HG02973 (cell line): ENCODE measurements around the gene GFM2.
"Not testable (repeated sequence)": the region's sequence is repeated elsewhere in the genome, so short reads cannot be mapped to it uniquely, and the experiment has no call there.

ENCODE experiments used
- ATAC-seq: cut with Tn5 transposase; IDR thresholded peaks from one replicate; pipeline ENCODE4 v1.9.1; 2021; ENCODE audit warnings: moderate library complexity; ENCODE audit not compliant: unreplicated experiment

GFM2 gene, protein sequence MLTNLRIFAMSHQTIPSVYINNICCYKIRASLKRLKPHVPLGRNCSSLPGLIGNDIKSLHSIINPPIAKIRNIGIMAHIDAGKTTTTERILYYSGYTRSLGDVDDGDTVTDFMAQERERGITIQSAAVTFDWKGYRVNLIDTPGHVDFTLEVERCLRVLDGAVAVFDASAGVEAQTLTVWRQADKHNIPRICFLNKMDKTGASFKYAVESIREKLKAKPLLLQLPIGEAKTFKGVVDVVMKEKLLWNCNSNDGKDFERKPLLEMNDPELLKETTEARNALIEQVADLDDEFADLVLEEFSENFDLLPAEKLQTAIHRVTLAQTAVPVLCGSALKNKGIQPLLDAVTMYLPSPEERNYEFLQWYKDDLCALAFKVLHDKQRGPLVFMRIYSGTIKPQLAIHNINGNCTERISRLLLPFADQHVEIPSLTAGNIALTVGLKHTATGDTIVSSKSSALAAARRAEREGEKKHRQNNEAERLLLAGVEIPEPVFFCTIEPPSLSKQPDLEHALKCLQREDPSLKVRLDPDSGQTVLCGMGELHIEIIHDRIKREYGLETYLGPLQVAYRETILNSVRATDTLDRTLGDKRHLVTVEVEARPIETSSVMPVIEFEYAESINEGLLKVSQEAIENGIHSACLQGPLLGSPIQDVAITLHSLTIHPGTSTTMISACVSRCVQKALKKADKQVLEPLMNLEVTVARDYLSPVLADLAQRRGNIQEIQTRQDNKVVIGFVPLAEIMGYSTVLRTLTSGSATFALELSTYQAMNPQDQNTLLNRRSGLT

DNA sequence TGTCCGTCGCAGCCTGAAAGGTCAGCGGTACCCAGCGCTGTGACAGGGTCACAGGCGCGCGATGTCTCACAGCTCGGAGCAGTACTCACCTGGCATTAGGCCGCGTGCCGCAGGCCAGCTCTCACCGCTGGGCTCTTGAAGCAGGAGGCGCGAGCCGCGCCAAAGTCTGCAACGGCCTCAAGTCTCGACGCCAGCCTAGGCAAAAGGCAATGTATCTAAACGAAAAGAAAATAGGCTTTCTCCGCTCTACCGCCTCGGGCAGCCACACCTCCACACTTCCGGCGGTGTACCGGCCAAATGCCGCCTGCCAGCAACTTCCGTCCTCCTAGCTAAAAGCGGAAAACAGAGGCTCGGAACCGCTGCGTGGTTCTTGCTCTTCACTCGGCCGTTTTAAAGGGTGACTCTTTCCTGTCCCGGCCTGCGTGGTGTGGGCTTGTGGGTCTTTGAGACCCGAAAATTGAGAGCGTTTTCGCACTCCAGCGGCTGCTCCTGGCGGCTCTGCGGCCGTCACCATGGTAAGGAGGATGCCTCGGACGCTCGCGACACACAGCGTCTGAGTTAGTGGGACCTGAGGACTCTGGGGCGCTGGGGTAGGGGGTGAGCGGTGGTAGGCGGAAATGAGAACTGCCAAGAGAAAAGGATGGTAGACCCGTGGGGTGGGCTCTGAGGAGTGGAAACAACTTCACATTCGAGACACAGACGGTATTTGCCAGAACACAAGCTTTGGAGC, at the start of gene GFM2, which contains the start of gene NSA2:
TSS of gene GFM2 (minus strand) at position 269 of the 730 bp plus-strand sequence. CDS start 3,375 bp downstream, outside the sequence.
TSS of gene NSA2 (plus strand) at position 401 of the 730 bp plus-strand sequence. CDS start at position 513, 112 bp downstream.
- peak; percentile 74 for ATAC-seq

DNA sequence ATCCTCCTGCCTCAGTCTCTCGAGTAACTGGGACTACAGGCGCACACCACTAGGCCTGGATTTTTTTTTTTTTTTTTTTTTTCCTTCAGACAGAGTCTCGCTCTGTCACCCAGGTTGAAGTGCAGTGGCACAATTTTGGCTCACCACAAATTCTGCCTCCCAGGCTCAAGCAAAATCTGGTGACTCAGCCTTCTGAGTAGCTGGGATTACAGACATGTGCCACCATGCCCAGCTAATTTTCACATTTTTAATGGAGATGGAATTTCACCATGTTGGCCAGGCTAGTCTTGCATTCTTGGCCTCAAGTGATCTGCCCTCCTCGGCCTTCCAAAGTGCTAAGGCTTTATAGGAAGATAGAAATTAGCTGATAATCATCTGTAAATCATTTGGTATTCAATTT, 44.0 kb upstream of the GFM2 start:
- ATAC-seq, result no peak

DNA sequence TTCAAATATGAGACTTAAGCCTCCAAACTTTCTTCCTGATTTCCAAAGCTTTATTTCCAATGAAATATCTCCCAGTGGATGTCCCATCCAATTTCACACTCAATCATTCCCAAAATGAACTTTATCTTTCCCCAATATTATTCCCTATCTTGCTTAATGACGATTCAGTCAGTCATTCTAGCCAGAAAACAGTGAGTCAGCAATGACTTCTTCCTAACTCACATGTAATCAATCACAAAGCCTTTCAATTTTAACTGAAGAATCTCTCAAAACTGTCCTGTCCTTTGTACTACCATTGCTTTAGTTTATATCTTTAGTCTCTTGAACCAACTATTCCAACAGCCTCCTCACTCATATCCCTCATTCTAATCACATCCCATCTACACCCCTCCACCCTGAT, 35.0 kb upstream of the GFM2 start:
- ATAC-seq, result no peak

DNA sequence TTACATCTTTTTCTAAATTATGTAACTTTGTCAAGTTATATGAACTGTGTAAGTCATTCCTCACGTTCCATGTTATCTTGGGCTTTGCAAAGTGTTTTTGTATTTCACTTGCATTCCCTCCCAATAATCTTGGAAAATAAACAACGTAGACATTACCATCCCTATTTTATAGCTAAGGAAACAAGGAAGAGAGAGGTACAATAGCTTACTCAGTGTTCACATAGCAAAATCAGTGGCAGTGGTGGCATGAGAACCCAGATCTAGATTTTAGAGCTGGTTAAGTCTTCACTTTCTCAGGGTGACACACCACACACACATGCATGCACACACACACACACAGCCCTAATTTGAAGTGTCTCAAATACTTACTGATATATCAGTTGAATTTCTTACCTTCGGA, 34.3 kb upstream of the GFM2 start:
- no peak for ATAC-seq

DNA sequence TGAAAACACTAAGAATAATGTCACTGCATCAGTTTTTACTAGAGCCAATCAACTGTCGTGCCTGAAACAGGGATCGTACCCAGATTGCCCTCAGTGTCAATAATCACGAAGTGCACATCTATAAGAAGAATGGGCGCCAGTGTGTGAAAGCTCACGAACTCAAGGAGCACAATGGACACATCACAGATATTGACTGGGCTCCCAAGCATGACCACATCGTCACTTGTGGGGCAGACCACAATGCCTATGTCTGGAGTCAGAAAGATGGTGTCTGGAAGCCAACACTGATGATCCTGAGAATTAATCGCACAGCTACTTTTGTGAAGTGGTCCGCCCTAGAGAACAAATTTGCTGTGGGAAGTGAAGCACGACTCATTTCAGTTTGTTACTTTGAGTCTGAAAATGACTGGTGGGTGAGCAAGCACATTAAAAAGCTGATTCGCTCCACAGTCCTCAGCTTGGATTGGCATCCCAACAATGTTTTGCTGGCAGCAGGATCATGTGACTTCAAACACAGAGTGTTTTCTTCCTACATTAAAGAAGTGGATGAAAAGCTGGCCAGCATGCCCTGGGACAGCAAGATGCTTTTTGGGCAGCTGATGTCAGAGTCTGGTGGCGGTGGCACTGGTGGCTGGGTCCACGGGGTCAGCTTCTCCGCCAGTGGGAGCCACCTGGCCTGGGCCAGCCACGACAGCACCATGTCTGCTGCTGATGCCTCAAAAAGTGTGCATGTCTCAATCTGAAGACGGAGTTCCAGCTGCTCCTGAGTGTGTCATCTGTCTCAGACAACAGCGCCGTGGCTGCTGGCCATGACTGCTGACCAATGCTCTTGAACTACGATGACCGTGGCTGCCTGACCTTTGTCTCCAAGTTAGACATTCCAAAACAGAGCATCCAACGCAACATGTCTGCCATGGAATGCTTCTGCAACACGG, 32.3 kb upstream of the GFM2 start:
- ATAC-seq, result no peak

- ATAC-seq, result not testable (repeated sequence)
Measured at GRCh38 chr5:74791669-74792068, 24.8 kb upstream of the GFM2 start.

GRCh38 chr5:74787424-74787823, 20.5 kb upstream of the GFM2 start:
- ATAC-seq, result no peak

DNA sequence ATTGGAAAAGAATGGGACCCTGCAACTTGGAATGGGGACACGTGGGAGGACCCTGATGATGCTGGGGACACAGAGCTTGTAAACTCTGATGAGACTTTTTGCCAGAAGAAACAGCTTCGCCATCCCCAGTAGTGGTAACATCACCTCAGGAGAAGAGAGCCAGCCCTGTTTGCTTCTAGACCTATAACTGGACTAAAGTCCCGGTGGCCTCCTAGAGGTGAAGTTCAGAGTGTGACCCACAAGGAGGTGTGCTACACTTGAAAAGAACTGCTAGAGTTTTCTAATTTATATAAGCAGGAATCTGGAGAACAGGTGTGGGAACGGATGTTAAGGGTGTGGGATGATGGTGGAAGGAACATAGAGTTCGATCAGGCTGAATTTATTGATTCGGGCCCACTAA, 19.9 kb upstream of the GFM2 start:
- ATAC-seq, result no peak

- ATAC-seq, result no peak
Measured at GRCh38 chr5:74778609-74779008, 11.7 kb upstream of the GFM2 start.

GRCh38 chr5:74772359-74772758, 5.4 kb upstream of the GFM2 start:
- ATAC-seq, result no peak

DNA sequence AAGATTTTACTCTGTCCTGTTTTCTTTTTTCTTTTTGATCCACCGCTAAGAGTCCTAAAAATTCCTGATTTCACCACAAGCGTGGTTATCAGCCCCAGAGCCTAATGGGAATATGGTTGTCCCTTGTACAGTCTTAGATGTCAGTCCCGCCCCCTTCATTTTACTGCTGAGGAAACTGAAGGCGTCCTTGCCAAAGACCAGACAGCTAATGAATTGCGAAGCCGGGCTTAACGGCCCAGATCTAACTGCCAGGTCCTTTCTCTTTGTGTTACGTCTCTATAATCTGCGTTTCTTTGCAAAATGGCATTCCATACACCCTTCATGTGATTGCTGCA, 629 bp upstream of the GFM2 start:
- ATAC-seq, result no peak

- ATAC-seq, result peak; percentile 42
Measured at GRCh38 chr5:74766418-74766848, 484 bp downstream of the GFM2 start.

- ATAC-seq, result no peak
Measured at GRCh38 chr5:74765929-74766328, 988 bp downstream of the GFM2 start.

GRCh38 chr5:74765201-74765600, 1.7 kb downstream of the GFM2 start:
- no peak for ATAC-seq

- ATAC-seq, result no peak
Measured at GRCh38 chr5:74763504-74763903, 3.4 kb downstream of the GFM2 start.

DNA sequence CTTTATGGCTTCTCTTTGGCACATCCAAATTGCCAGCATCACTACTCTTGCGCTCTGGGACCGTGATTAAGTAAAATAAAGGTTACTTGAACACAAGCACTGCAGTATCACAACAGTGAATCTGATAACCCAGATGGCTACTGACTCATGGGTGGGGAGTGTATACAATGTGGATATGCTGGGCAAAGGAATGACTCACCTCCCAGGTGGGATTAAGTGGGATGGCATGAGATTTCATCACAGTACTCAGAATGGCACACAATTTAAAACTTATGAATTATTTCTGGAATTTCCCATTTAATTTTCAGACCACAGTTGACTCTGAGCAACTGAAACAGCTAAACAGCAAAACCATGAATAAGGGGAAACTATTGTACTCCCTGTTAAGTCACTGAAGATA, 4.3 kb downstream of the GFM2 start:
- ATAC-seq, result no peak

DNA sequence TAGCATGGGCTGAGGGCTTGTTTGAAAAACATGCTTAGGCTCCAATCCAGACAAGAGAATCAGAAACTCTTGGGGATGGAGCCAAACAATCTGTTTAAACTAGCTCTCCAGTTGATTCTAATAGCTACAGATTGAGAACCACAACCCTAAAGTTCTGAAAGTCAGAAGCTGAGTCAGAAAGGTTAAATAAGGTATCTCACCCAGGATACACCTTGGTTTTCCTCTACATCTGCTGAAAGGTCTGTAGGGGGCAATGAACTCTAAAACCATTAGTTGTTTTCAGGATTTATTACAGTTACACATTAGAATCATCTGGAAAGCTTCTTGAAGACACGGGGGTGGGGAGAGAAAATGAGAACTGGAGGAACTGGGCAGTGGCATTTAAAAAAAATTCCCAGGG, 5.7 kb downstream of the GFM2 start:
- ATAC-seq, result no peak

GRCh38 chr5:74748742-74749141, 18.2 kb downstream of the GFM2 start:
- ATAC-seq, result not testable (repeated sequence)

DNA sequence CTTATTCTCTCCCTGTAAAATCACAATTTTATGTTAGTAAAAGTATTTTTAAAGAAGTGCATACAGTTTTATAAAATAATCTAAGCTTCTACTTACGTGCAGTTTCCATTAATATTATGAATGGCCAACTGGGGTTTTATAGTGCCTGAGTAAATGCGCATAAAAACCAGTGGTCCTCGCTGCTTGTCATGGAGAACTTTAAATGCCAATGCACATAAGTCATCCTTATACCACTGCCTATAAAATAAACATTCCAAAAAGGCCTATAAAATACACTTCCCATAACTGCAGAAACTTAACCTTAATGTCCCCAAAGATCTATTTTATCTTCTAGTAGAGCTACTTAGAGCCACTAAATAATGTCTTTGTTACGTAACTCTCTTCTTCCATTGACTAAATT, 28.5 kb downstream of the GFM2 start:
- ATAC-seq, result no peak

DNA sequence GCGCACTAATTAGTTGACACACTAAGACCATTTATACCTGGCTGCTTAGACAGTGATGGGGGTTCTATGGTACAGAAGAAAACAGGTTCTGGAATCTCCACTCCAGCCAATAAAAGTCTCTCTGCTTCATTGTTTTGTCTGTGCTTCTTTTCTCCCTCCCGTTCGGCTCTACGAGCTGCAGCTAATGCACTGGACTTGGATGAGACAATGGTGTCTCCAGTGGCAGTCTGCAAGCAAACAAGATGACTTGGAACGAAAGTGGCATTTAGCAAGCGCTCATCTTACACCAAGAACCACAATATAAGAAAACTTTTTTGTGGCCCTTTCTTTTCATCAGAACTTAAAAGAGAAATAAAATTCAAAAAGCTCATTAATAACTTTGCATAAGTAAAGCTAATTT, 30.2 kb downstream of the GFM2 start:
- ATAC-seq, result no peak
